ENCODE results near the gene SLC6A7.

- TF ChIP-seq CTCF (conservative IDR thresholded peaks at IDR 0.05), result no peak
- TF ChIP-seq EZH2 (IDR thresholded peaks at IDR 0.05; ENCODE audit: low read depth), result no peak
These were observed 679 bp downstream of the SLC6A7 start for GRCh38 chr5:150190503-150190979.

All from PC-9 (cell line).